Spleen (tissue), 7 donors: ENCODE results near the gene TYRO3.

Experiments
- POLR2AphosphoS5 ChIP-seq, 3 donors: sonication (generic); formaldehyde crosslinking; IDR thresholded peaks; one replicate each; pipeline ENCODE4 v1.5.1; 2017; ENCODE audit warnings: antibody characterized with exemption in 3 of 3
- TF ChIP-seq, protein P1 (sequence below), 11 experiments: fragments of 200-600 bp in 7 of 11; fragments of 450-650 bp in 4 of 11; sonication (generic) in 4 of 11; IDR thresholded peaks in 8 of 11; conservative IDR thresholded peaks in 3 of 11; 1 replicate in 7 of 11; 2 replicates in 4 of 11; pipeline versions ENCODE4 v1.4.0 to v1.8.0; 2016 to 2021; ENCODE audit warnings: antibody characterized with exemption in 11 of 11, inconsistent platforms in 4 of 11, mild to moderate bottlenecking in 1 of 11
- donor health status: DM: no; HTN: no; CAD: no; lungs with moderate emphysema.
- donor health status: DM: no; HTN: no; CAD: no.
- donor health status: DM: no; HTN: no; CAD: no.

GRCh38 chr15:41517895-41518449, 41.0 kb upstream of the TYRO3 start:
- TF ChIP-seq, protein P1, sequence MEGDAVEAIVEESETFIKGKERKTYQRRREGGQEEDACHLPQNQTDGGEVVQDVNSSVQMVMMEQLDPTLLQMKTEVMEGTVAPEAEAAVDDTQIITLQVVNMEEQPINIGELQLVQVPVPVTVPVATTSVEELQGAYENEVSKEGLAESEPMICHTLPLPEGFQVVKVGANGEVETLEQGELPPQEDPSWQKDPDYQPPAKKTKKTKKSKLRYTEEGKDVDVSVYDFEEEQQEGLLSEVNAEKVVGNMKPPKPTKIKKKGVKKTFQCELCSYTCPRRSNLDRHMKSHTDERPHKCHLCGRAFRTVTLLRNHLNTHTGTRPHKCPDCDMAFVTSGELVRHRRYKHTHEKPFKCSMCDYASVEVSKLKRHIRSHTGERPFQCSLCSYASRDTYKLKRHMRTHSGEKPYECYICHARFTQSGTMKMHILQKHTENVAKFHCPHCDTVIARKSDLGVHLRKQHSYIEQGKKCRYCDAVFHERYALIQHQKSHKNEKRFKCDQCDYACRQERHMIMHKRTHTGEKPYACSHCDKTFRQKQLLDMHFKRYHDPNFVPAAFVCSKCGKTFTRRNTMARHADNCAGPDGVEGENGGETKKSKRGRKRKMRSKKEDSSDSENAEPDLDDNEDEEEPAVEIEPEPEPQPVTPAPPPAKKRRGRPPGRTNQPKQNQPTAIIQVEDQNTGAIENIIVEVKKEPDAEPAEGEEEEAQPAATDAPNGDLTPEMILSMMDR (IDR thresholded peaks at IDR 0.05 in 8 of 11, conservative IDR thresholded peaks at IDR 0.05 in 3 of 11), result no peak
- TF ChIP-seq POLR2AphosphoS5 (IDR thresholded peaks at IDR 0.05), result no peak
